ENCODE data around the gene EP400.

The EP400 gene

GRCh38 chr12:132003846-132004245 lies 54.1 kb downstream of the EP400 start:
- no peak overlapping the region for H3K27ac Mint-ChIP-seq
- DNase-seq (ENCODE audit: low spot score in 2 of 2) (no peak), ATAC-seq (no peak)
- H3K4me1 Mint-ChIP-seq = peaks cover 4% of the 10 kb centered on the region
- no peaks in the 10 kb centered on the region for H3K9me3 Mint-ChIP-seq
- peaks cover 81% of the 10 kb centered on the region for H3K36me3 Mint-ChIP-seq
- H3K4me3 Mint-ChIP-seq = no peak overlapping the region

GRCh38 chr12:132004946-132005345 lies 55.2 kb downstream of the EP400 start:
- Mint-ChIP-seq H3K36me3 (peaks cover 82% of the 10 kb centered on the region), H3K9me3 (no peaks in the 10 kb centered on the region), H3K4me3 (no peak overlapping the region), H3K27ac (no peak overlapping the region), H3K4me1 (peaks cover 4% of the 10 kb centered on the region)
- ATAC-seq (no peak), DNase-seq (ENCODE audit: low spot score in 2 of 2) (no peak)

GRCh38 chr12:132006056-132006680 lies 56.4 kb downstream of the EP400 start:
- Mint-ChIP-seq H3K9me3 (no peaks in the 10 kb centered on the region), H3K27ac (peak overlapping the region; percentile 23), H3K4me1 (peaks cover 4% of the 10 kb centered on the region), H3K36me3 (peaks cover 83% of the 10 kb centered on the region), H3K4me3 (no peak overlapping the region)
- ATAC-seq (no peak), DNase-seq (ENCODE audit: low spot score in 2 of 2) (no peak)

GRCh38 chr12:132007041-132007440 lies 57.3 kb downstream of the EP400 start:
- peaks cover 4% of the 10 kb centered on the region for H3K4me1 Mint-ChIP-seq
- no peaks in the 10 kb centered on the region for H3K9me3 Mint-ChIP-seq
- no peak for ATAC-seq
- peaks cover 87% of the 10 kb centered on the region for H3K36me3 Mint-ChIP-seq
- H3K4me3 Mint-ChIP-seq = no peak overlapping the region
- H3K27ac Mint-ChIP-seq = peak overlapping the region; percentile 23
- DNase-seq (ENCODE audit: low spot score in 2 of 2) = no peak

- ATAC-seq = no peak
- DNase-seq (ENCODE audit: low spot score in 2 of 2) = no peak
- Mint-ChIP-seq H3K4me1 (peaks cover 4% of the 10 kb centered on the region), H3K36me3 (peaks cover 98% of the 10 kb centered on the region), H3K9me3 (no peaks in the 10 kb centered on the region), H3K27ac (no peak overlapping the region), H3K4me3 (no peak overlapping the region)
Measured at GRCh38 chr12:132009336-132009859, 59.7 kb downstream of the EP400 start.

GRCh38 chr12:132012919-132013568 lies 63.3 kb downstream of the EP400 start:
- ATAC-seq (no peak), DNase-seq (ENCODE audit: low spot score in 2 of 2) (no peak)
- H3K4me1 Mint-ChIP-seq = no peaks in the 10 kb centered on the region
- no peak overlapping the region for H3K27ac Mint-ChIP-seq
- H3K4me3 Mint-ChIP-seq = no peak overlapping the region
- peaks cover 100% of the 10 kb centered on the region for H3K36me3 Mint-ChIP-seq
- H3K9me3 Mint-ChIP-seq = no peaks in the 10 kb centered on the region

GRCh38 chr12:132014092-132014914 lies 64.6 kb downstream of the EP400 start:
- Mint-ChIP-seq H3K4me3 (no peak overlapping the region), H3K4me1 (no peaks in the 10 kb centered on the region), H3K27ac (no peak overlapping the region), H3K9me3 (no peaks in the 10 kb centered on the region), H3K36me3 (peaks cover 100% of the 10 kb centered on the region)
- ATAC-seq (no peak), DNase-seq (ENCODE audit: low spot score in 2 of 2) (no peak)

GRCh38 chr12:132014915-132015280 lies 65.2 kb downstream of the EP400 start:
- H3K36me3 Mint-ChIP-seq = peaks cover 100% of the 10 kb centered on the region
- no peak overlapping the region for H3K4me3 Mint-ChIP-seq
- no peak for DNase-seq (ENCODE audit: low spot score in 2 of 2)
- no peaks in the 10 kb centered on the region for H3K9me3 Mint-ChIP-seq
- no peak overlapping the region for H3K27ac Mint-ChIP-seq
- no peaks in the 10 kb centered on the region for H3K4me1 Mint-ChIP-seq
- no peak for ATAC-seq

GRCh38 chr12:132015686-132016430 lies 66.1 kb downstream of the EP400 start:
- Mint-ChIP-seq H3K4me3 (no peak overlapping the region), H3K9me3 (no peaks in the 10 kb centered on the region), H3K27ac (peak overlapping the region; percentile 58), H3K36me3 (peaks cover 100% of the 10 kb centered on the region), H3K4me1 (no peaks in the 10 kb centered on the region)
- no peak for ATAC-seq
- no peak for DNase-seq (ENCODE audit: low spot score in 2 of 2)

GRCh38 chr12:132018193-132018916 lies 68.6 kb downstream of the EP400 start:
- Mint-ChIP-seq H3K4me1 (no peaks in the 10 kb centered on the region), H3K9me3 (no peaks in the 10 kb centered on the region), H3K36me3 (peaks cover 100% of the 10 kb centered on the region), H3K4me3 (no peak overlapping the region), H3K27ac (no peak overlapping the region)
- DNase-seq (ENCODE audit: low spot score in 2 of 2) (no peak), ATAC-seq (no peak)

GRCh38 chr12:132019891-132020290 lies 70.1 kb downstream of the EP400 start:
- H3K9me3 Mint-ChIP-seq = no peaks in the 10 kb centered on the region
- H3K27ac Mint-ChIP-seq = no peak overlapping the region
- no peak for ATAC-seq
- peaks cover 100% of the 10 kb centered on the region for H3K36me3 Mint-ChIP-seq
- no peaks in the 10 kb centered on the region for H3K4me1 Mint-ChIP-seq
- no peak overlapping the region for H3K4me3 Mint-ChIP-seq
- no peak for DNase-seq (ENCODE audit: low spot score in 2 of 2)

GRCh38 chr12:132020292-132020691 lies 70.5 kb downstream of the EP400 start:
- H3K9me3 Mint-ChIP-seq = no peaks in the 10 kb centered on the region
- no peak overlapping the region for H3K4me3 Mint-ChIP-seq
- DNase-seq (ENCODE audit: low spot score in 2 of 2) (no peak), ATAC-seq (no peak)
- H3K27ac Mint-ChIP-seq = no peak overlapping the region
- peaks cover 100% of the 10 kb centered on the region for H3K36me3 Mint-ChIP-seq
- H3K4me1 Mint-ChIP-seq = no peaks in the 10 kb centered on the region

GRCh38 chr12:132021031-132021871 lies 71.5 kb downstream of the EP400 start:
- Mint-ChIP-seq H3K27ac (no peak overlapping the region), H3K9me3 (no peaks in the 10 kb centered on the region), H3K36me3 (peaks cover 100% of the 10 kb centered on the region), H3K4me1 (no peaks in the 10 kb centered on the region), H3K4me3 (no peak overlapping the region)
- DNase-seq (ENCODE audit: low spot score in 2 of 2) (no peak), ATAC-seq (no peak)

- Mint-ChIP-seq H3K4me3 (no peak overlapping the region), H3K4me1 (no peaks in the 10 kb centered on the region), H3K27ac (no peak overlapping the region), H3K36me3 (peaks cover 100% of the 10 kb centered on the region), H3K9me3 (no peaks in the 10 kb centered on the region)
- ATAC-seq (no peak), DNase-seq (ENCODE audit: low spot score in 2 of 2) (no peak)
Measured at GRCh38 chr12:132021965-132022364, 72.2 kb downstream of the EP400 start.

Data from stimulated activated effector memory CD8-positive, alpha-beta T cell treated with anti-CD3 and anti-CD28 coated beads, Interleukin-12 subunit alpha, Interleukin-12 subunit beta, amount 100 ng/mL, for 72 hours (primary cell).